Measurements from ENCODE around the gene RIBC2.
"Not testable (repeated sequence)": the region's sequence is repeated elsewhere in the genome, so short reads cannot be mapped to it uniquely, and the experiment has no call there.

Gene RIBC2

DNA sequence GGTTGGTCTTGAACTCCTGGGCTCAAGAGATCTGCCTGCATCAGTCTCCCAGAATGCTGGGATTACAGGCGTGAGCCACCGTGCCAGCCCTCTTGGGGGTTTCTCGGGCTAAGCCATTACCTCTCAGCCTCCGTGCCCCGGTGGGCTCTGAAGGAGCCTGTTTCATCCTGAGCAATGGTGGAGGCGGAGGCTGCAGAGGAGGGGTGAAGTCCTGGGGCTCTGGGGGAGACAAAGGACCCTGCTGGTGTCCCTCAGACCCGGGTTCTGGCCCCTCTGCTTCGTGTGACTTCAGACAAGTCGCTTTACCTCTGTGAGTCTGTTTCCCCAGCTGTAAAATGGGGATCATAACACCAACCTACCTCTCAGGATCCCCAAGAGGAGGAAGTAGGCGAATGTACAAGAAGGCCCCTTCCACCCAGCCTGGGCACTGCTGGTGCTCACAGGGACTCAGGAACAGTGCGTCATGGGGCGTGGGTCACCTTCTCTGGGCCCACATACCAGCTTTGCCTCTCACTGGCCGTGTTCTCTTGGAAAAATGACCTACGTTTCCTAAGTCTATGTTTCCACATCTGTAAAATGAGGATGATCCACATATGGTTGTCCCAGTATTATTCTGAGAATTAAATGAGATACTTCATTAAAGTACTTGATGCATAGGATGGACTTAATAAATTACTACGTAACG lies 36.8 kb downstream of the RIBC2 start:
- DNase-seq: no peak

GRCh38 chr22:45450921-45451651 lies 37.6 kb downstream of the RIBC2 start:
- no peak for DNase-seq

- DNase-seq: no peak
Measured at GRCh38 chr22:45451972-45452371, 38.5 kb downstream of the RIBC2 start.

GRCh38 chr22:45452565-45453379 lies 39.3 kb downstream of the RIBC2 start:
- no peak for DNase-seq

GRCh38 chr22:45453764-45454163 lies 40.3 kb downstream of the RIBC2 start:
- DNase-seq: no peak

- DNase-seq: no peak
Measured at GRCh38 chr22:45454275-45454674, 40.8 kb downstream of the RIBC2 start.

DNA sequence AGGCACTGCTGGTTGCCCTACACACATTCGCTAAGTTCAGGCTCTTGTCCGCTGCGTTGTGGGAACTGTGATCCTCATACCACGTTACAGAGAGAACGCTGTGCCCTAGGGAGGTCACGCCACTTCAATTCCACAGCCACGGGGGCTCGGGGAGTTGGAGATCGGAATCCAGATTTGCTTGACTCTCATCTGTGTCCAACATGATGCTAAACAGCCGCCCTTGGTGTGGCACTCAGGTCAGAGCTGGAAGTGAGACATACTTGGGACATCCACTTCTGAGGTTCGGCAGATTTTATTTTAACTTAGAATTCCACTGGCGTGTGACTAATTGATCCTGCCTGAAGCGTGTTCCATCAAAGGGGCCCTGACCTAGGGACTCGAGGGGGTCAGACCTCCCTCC lies 41.7 kb downstream of the RIBC2 start:
- no peak for DNase-seq

GRCh38 chr22:45455621-45456020 lies 42.1 kb downstream of the RIBC2 start:
- DNase-seq: no peak

- no peak for DNase-seq
Measured at GRCh38 chr22:45456811-45457210, 43.3 kb downstream of the RIBC2 start.

GRCh38 chr22:45458532-45458931 lies 45.0 kb downstream of the RIBC2 start:
- DNase-seq: no peak

- no peak for DNase-seq
Measured at GRCh38 chr22:45459235-45459634, 45.7 kb downstream of the RIBC2 start.

- no peak for DNase-seq
Measured at GRCh38 chr22:45460288-45461109, 47.0 kb downstream of the RIBC2 start.

DNA sequence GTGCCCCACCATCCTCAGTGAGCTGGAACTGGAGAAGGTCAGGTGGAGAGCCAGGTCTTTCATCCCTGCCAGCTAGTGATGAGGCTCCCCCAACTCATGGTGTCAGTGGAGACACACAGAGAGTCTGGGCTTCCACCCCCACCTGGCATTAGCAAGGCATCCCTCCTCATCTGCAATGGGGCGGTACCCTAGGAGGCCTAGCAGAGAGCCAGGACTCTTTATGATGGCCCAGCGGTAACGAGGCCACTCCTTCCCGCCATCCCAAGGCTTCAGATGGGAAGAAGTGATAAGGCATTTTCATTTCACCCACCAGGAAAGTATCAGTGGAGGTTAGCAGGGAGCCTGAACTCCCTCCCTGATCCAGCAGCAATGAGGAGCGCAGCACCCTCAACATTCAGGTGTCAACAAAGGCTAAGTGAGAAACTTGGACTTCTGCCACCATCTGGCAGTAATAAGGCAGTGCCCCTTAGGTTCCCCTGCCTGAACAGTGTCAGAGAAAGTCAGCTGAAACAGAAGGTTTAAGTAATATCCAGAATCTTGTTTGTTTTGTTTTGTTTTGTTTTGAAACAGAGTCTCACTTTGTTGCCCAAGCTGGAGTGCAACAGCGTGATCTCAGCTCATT lies 48.7 kb downstream of the RIBC2 start:
- DNase-seq: no peak

GRCh38 chr22:45463691-45464090 lies 50.2 kb downstream of the RIBC2 start:
- DNase-seq: not testable (repeated sequence)

DNA sequence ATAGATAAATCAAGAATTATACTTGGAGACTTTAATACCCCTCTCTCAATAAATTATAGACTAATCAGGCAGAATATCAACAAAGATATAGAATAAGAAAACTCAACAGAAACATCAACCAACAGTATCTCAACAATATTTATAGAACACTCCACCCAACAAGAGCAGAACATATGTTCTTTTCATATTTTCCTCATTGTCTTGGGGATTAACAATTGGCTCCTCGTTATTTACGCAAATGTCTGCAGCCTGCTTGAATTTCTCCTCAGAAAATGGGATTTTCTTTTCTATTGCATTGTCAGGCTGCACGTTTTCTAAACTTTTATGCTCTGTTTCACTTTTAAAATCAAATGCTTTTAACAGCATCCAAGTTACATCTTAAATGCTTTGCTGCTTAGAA lies 52.1 kb downstream of the RIBC2 start:
- no peak for DNase-seq

- DNase-seq: no peak
Measured at GRCh38 chr22:45468872-45469271, 55.4 kb downstream of the RIBC2 start.

DNA sequence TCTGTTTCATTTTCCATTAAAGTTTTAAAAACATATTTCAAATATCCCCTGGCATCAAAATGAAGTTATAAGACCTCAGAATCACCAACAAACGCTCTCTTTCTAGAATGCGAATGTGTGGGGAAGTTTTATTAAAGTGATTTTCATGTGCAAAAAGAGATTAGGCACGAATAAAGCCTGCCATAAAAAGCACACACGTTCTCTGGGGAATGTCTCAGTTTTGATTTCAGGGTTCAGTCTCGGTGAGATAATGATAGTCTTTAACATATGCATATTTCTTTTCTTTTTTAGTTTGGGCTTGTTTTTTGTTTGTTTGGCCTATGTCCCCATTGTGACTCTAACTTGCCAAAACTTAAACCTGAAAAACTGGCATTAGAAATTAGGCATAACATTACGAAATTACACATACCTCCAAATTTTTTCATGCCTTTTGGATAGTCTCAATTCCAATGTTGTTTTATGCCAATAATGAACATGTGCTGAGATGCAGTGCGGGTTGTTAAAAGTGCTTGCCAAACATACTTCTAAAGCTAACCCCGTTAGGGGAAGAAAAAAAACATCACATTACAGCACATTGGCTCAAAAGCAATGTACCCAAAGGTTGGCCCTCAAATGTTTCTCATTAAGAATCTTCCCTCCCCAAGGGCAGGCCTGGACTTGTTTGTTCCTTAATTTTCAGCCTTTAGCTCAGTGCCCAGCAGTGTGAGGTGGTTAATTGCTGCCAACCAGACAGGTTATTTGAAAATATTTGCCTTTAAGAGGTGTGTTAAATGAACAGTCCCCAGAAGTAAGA lies 56.0 kb downstream of the RIBC2 start:
- no peak for DNase-seq

DNA sequence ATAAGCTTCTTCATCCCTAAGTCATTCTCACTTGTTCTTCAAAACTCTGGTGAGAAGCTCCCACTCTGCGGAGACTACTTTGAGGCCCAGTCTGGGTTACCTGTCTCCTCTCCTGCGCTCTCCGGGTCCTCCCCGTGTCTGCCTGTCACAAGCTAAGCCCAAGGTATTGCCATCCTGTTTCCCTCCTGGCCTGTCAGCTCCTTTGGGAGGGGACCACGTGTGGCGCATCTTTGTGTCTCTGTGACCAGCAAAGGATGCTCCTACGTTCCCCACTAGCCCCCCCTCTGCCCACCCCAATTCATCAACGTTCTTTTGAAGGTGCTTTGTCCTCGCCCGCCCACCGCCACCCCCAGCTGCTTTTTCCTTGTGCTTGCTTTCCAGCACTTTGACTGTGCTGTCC lies 57.4 kb downstream of the RIBC2 start:
- DNase-seq: no peak

- no peak for DNase-seq
Measured at GRCh38 chr22:45472426-45472825, 58.9 kb downstream of the RIBC2 start.

DNA sequence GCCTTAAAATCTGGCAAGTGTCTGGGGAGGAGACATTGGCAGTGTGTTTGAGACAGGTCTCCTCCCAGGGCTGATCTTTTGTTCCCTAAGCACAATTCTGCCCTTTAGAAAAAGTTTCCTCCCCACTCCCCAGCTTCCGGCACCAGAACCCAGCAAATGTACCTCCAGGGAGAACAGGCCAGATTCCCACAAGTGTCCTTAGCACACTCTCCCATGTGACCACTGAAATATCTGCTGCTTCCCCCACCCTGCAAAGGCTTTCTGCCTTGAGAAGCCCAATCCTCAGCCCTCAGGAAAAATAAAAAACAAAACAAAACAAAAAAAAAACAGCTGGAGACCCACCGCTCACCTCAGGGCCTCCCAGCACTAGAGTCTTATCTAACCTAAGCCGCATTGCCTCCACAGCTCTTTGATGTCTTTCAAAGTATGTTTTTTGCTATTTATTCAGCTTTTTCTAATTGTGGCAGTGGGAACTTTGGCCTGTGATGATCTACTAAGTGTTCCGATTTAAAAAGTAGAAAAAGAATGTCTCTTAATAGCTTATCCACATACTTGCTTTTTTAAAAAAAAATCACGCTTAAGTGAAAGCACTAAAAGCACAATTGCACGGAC lies 60.2 kb downstream of the RIBC2 start:
- no peak for DNase-seq

Measured in NCI-H2029 (cell line).